IMR-90 (cell line): ENCODE data around the gene IQSEC1. TPM values are rescaled to one million over a fixed set of nuclear protein-coding genes. Genes with fewer than 3 reads are reported as not detected.

Experiments used
- ATAC-seq: fragments of 200-7000 bp; cut with Tn5 transposase; 2 replicates; pipeline ENCODE4 v1.9.1; 2020; ENCODE audit warnings: low read depth, mild to moderate bottlenecking, moderate library complexity
- BruUV-seq: library from RNA; stranded (reverse); fragments of 400-500 nt; replicated peaks from 2 replicates; lab custom pipeline; 2021; lab: Mats Ljungman, UMichigan
- CTCF ChIA-PET: fragments of 300-600 bp; formaldehyde crosslinking; extraction: SDS; loops from one replicate; lab custom pipeline; 2021; ENCODE audit warnings: antibody characterized with exemption; lab: Yijun Ruan, JAX
- POLR2A ChIA-PET: fragments of 300-600 bp; sonication (Branson Sonifier 250); formaldehyde crosslinking; loops from one replicate; lab custom pipeline; 2022; ENCODE audit warnings: antibody characterized with exemption; ENCODE audit not compliant: unreplicated experiment; lab: Charles Lee
- DNase-seq: peaks from one replicate; pipeline ENCODE4 v3.0.0; 2013
- H2AFZ ChIP-seq: replicated peaks from 2 replicates; pipeline ENCODE3; 2013; ENCODE audit warnings: low read length, mild to moderate bottlenecking; ENCODE audit not compliant: poor library complexity
- H2AK5ac ChIP-seq: 2 replicates; pipeline ENCODE4 v1.6.1; 2013; ENCODE audit warnings: low read depth, low read length, inconsistent platforms
- H2AK9ac ChIP-seq: replicated peaks from 2 replicates; pipeline ENCODE3; 2013; ENCODE audit warnings: mild to moderate bottlenecking, low read depth, low read length, moderate library complexity; ENCODE audit not compliant: poor library complexity
- H2BK120ac ChIP-seq: 2 replicates; pipeline ENCODE4 v1.6.1; 2013; ENCODE audit warnings: low read depth, low read length, inconsistent platforms
- H2BK15ac ChIP-seq: 3 replicates; pipeline ENCODE4 v1.6.1; 2013; ENCODE audit warnings: low read depth, low read length, inconsistent platforms
- H2BK20ac ChIP-seq: 2 replicates; pipeline ENCODE4 v1.6.1; 2013; ENCODE audit warnings: low read depth, mild to moderate bottlenecking, inconsistent platforms, low read length, moderate library complexity
- H2BK5ac ChIP-seq: 2 replicates; pipeline ENCODE4 v1.6.1; 2013; ENCODE audit warnings: mild to moderate bottlenecking, low read depth, low read length, inconsistent platforms; ENCODE audit not compliant: poor library complexity, severe bottlenecking
- H3K14ac ChIP-seq: replicated peaks from 2 replicates; pipeline ENCODE4 v1.6.1; 2013; ENCODE audit warnings: low read depth, low read length, inconsistent platforms
- H3K18ac ChIP-seq: 2 replicates; pipeline ENCODE4 v1.6.1; 2013; ENCODE audit warnings: low read depth, low read length, control low read depth
- H3K23ac ChIP-seq: 2 replicates; pipeline ENCODE4 v1.6.1; 2013; ENCODE audit warnings: low read depth, low read length, inconsistent platforms
- H3K27ac ChIP-seq: 2 replicates; pipeline ENCODE4 v1.5.1; 2013; ENCODE audit warnings: mild to moderate bottlenecking, control low read depth, low read length; ENCODE audit not compliant: insufficient read depth
- H3K27me3 ChIP-seq: 2 replicates; pipeline ENCODE4 v1.6.1; 2013; ENCODE audit warnings: low read length; ENCODE audit not compliant: control insufficient read depth, insufficient read depth
- H3K36me3 ChIP-seq: 2 replicates; pipeline ENCODE4 v1.6.1; 2013; ENCODE audit warnings: low read length, mixed read lengths; ENCODE audit not compliant: control insufficient read depth, insufficient read depth
- H3K4ac ChIP-seq: 2 replicates; pipeline ENCODE4 v1.6.1; 2013; ENCODE audit warnings: low read depth, low read length, inconsistent platforms
- H3K4me1 ChIP-seq: 2 replicates; pipeline ENCODE4 v1.6.1; 2013; ENCODE audit warnings: low read length, mixed read lengths; ENCODE audit not compliant: control insufficient read depth, insufficient read depth
- H3K4me2 ChIP-seq: 2 replicates; pipeline ENCODE4 v1.6.1; 2013; ENCODE audit warnings: low read depth, mild to moderate bottlenecking, control low read depth, low read length, moderate library complexity
- H3K4me3 ChIP-seq: 2 replicates; pipeline ENCODE4 v1.5.1; 2013; ENCODE audit warnings: low read depth, mild to moderate bottlenecking, control low read depth, low read length, moderate library complexity; ENCODE audit not compliant: insufficient read depth
- H3K56ac ChIP-seq: 2 replicates; pipeline ENCODE4 v1.6.1; 2013; ENCODE audit warnings: low read length, inconsistent platforms; ENCODE audit not compliant: insufficient read depth; ENCODE audit errors: extremely low read depth
- H3K79me1 ChIP-seq, 2 experiments: 2 replicates each; pipeline ENCODE4 v1.6.1; 2013; ENCODE audit warnings: low read length in 2 of 2, inconsistent platforms in 1 of 2, low read depth in 1 of 2
- H3K9ac ChIP-seq: 2 replicates; pipeline ENCODE4 v1.6.1; 2013; ENCODE audit warnings: low read depth, low read length, control low read depth
- H3K9me1 ChIP-seq: 2 replicates; pipeline ENCODE4 v1.6.1; 2013; ENCODE audit warnings: low read length, inconsistent platforms; ENCODE audit not compliant: insufficient read depth
- H3K9me3 ChIP-seq: 2 replicates; pipeline ENCODE4 v1.6.1; 2013; ENCODE audit warnings: low read length; ENCODE audit not compliant: control insufficient read depth, insufficient read depth
- H4K20me1 ChIP-seq: 2 replicates; pipeline ENCODE4 v1.6.1; 2013; ENCODE audit warnings: low read length, inconsistent platforms; ENCODE audit not compliant: insufficient read depth
- H4K5ac ChIP-seq: 2 replicates; pipeline ENCODE4 v1.6.1; 2013; ENCODE audit warnings: mild to moderate bottlenecking, low read depth, low read length, control low read depth
- H4K8ac ChIP-seq, 2 experiments: 2 replicates each; pipeline ENCODE4 v1.6.1; 2013; ENCODE audit warnings: low read depth in 2 of 2, low read length in 2 of 2, control low read depth in 1 of 2, inconsistent platforms in 1 of 2
- H4K91ac ChIP-seq: 2 replicates; pipeline ENCODE4 v1.6.1; 2013; ENCODE audit warnings: low read depth, low read length, inconsistent platforms; ENCODE audit not compliant: insufficient read depth
- CEBPB ChIP-seq: IDR thresholded peaks from 2 replicates; pipeline ENCODE4 v1.6.1; 2012; ENCODE audit warnings: low read depth, low read length, improper control_type of control experiment
- FOS ChIP-seq: fragments of 150-350 bp; IDR thresholded peaks from 2 replicates; pipeline ENCODE4 v1.6.1; 2016; ENCODE audit warnings: low read depth, low read length
- MAFK ChIP-seq: IDR thresholded peaks from 2 replicates; pipeline ENCODE4 v1.6.1; 2012; ENCODE audit warnings: low read depth, low read length, improper control_type of control experiment
- MAZ ChIP-seq: IDR thresholded peaks from 2 replicates; pipeline ENCODE4 v1.6.1; 2012; ENCODE audit warnings: low read depth, mild to moderate bottlenecking, low read length, improper control_type of control experiment, moderate library complexity, borderline replicate concordance
- MXI1 ChIP-seq: IDR thresholded peaks from 2 replicates; pipeline ENCODE4 v1.6.1; 2012; ENCODE audit warnings: low read depth, mild to moderate bottlenecking, low read length, moderate library complexity, borderline replicate concordance
- NFE2L2 ChIP-seq: fragments of 150-350 bp; IDR thresholded peaks from 2 replicates; pipeline ENCODE4 v1.6.1; 2016; ENCODE audit warnings: low read depth, mild to moderate bottlenecking, low read length
- RAD21 ChIP-seq: IDR thresholded peaks from 2 replicates; pipeline ENCODE4 v1.6.1; 2012; ENCODE audit warnings: low read length, improper control_type of control experiment
- RFX5 ChIP-seq: IDR thresholded peaks from 2 replicates; pipeline ENCODE4 v1.8.0; 2012; ENCODE audit warnings: low read depth, mild to moderate bottlenecking, low read length, moderate library complexity
- SMC3 ChIP-seq: fragments of 150-350 bp; IDR thresholded peaks from 2 replicates; pipeline ENCODE4 v1.6.1; 2016; ENCODE audit warnings: low read depth, mild to moderate bottlenecking, antibody characterized with exemption, low read length, moderate library complexity
- WGBS, 2 experiments: methylation state at CpG; one replicate each; pipeline versions ENCODE4 v1.1.5 to v1.1.7; 2013; ENCODE audit warnings: missing lambda C conversion rate in 2 of 2; ENCODE audit not compliant: insufficient read length in 1 of 2; ENCODE audit errors: extremely low coverage in 2 of 2; 5-methylcytosine and 5-hydroxymethylcytosine counted together
- dilution Hi-C: fragments of 300-500 bp; cut with HindIII; formaldehyde crosslinking; loops from one replicate; pipeline ENCODE4 v1.14.3; 2018; ENCODE audit warnings: low sequenced_read_pairs; ENCODE audit not compliant: unreplicated experiment
- in situ Hi-C: fragments of 300-500 bp; cut with MboI; formaldehyde crosslinking; loops from 3 replicates; pipeline ENCODE4 v1.14.3; 2019; ENCODE audit warnings: low sequenced_read_pairs, inconsistent platforms, mixed read lengths
- intact Hi-C: fragments of 100-400 bp; cut with micrococcal nuclease; formaldehyde crosslinking; loops from 2 replicates; pipeline ENCODE4 v1.10.0; 2022
- polyA plus RNA-seq, 3 experiments: library from polyadenylated mRNA; depleted of rRNA; stranded (reverse); fragments of >200 nt; gene quantifications; 2 replicates each; pipeline ENCODE4 v1.2.3, GENCODE V29; 2012; ENCODE audit warnings: low replicate concordance in 1 of 3
- total RNA-seq: library from RNA; depleted of rRNA; stranded (reverse); fragments of >200 nt; gene quantifications from 2 replicates; pipeline ENCODE4 v1.2.3, GENCODE V29; 2012
- TF ChIP-seq, protein P1 (sequence below): conservative IDR thresholded peaks from 2 replicates; pipeline ENCODE4 v1.5.1; 2012; ENCODE audit warnings: mild to moderate bottlenecking, low read depth, low read length, improper control_type of control experiment
- TF ChIP-seq, protein P2 (sequence below): fragments of 150-350 bp; IDR thresholded peaks from 2 replicates; pipeline ENCODE4 v1.6.1; 2016; ENCODE audit warnings: low read depth, mild to moderate bottlenecking, low read length, moderate library complexity, borderline replicate concordance

IQSEC1 gene
- total and polyA plus RNA-seq, 2 of the 4 experiments (the other 2 are of a cell fraction): 5.9 to 11.9 TPM

DNA sequence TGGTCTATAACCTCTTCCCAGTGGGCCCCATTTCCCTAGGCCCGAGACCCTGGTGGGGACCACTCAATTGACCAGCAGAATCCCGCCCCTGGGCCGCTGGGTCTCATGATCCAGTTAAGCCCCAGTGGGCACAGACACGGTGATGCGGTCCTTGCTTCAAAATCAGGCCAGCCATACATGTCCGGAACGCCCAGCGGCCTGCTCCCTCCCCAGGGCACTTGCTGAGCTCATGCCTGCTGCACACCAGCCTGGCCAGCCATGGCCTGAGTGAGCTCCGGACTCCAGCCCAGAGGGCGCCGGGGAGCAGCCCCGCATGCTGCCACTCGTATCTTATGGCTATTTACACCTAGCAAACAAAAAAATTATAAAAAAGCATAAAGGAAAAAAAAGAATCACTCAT is 34.4 kb upstream of the IQSEC1 start:
- POLR2A ChIA-PET: no interaction called here
- intact Hi-C loops (no loop called here), dilution Hi-C loops (no loop called here), in situ Hi-C loops (no loop called here)
- no peak overlapping the region for H2AK9ac ChIP-seq
- peaks cover 25% of the 10 kb centered on the region for H3K27me3 ChIP-seq
- no peak overlapping the region for H3K23ac ChIP-seq
- H3K36me3 ChIP-seq: no peaks in the 10 kb centered on the region
- no peak overlapping the region for H2BK15ac ChIP-seq
- ATAC-seq (no peak), DNase-seq (no peak)
- H3K4me2 ChIP-seq: no peak overlapping the region
- H3K4me3 ChIP-seq: no peak overlapping the region
- no peak overlapping the region for H3K4ac ChIP-seq
- no peak overlapping the region for H4K8ac ChIP-seq
- H2BK20ac ChIP-seq: no peak overlapping the region
- H2AK5ac ChIP-seq: no peak overlapping the region
- H2BK120ac ChIP-seq: no peak overlapping the region
- no peak overlapping the region for H4K91ac ChIP-seq
- TF ChIP-seq, protein P1, sequence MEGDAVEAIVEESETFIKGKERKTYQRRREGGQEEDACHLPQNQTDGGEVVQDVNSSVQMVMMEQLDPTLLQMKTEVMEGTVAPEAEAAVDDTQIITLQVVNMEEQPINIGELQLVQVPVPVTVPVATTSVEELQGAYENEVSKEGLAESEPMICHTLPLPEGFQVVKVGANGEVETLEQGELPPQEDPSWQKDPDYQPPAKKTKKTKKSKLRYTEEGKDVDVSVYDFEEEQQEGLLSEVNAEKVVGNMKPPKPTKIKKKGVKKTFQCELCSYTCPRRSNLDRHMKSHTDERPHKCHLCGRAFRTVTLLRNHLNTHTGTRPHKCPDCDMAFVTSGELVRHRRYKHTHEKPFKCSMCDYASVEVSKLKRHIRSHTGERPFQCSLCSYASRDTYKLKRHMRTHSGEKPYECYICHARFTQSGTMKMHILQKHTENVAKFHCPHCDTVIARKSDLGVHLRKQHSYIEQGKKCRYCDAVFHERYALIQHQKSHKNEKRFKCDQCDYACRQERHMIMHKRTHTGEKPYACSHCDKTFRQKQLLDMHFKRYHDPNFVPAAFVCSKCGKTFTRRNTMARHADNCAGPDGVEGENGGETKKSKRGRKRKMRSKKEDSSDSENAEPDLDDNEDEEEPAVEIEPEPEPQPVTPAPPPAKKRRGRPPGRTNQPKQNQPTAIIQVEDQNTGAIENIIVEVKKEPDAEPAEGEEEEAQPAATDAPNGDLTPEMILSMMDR: no peak
- TF ChIP-seq CEBPB: no peak
- no peak for TF ChIP-seq RAD21
- no peak for TF ChIP-seq NFE2L2
- no peak for TF ChIP-seq RFX5
- no peak for TF ChIP-seq MAFK
- no peak for TF ChIP-seq MAZ
- no peak for TF ChIP-seq FOS
- no peak for TF ChIP-seq MXI1
- no peak for TF ChIP-seq SMC3
- TF ChIP-seq, protein P2, sequence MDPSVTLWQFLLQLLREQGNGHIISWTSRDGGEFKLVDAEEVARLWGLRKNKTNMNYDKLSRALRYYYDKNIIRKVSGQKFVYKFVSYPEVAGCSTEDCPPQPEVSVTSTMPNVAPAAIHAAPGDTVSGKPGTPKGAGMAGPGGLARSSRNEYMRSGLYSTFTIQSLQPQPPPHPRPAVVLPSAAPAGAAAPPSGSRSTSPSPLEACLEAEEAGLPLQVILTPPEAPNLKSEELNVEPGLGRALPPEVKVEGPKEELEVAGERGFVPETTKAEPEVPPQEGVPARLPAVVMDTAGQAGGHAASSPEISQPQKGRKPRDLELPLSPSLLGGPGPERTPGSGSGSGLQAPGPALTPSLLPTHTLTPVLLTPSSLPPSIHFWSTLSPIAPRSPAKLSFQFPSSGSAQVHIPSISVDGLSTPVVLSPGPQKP: no peak
- no peaks in the 10 kb centered on the region for H3K9me3 ChIP-seq
- H2AFZ ChIP-seq: no peak overlapping the region
- BruUV-seq: no TSS peak
- no peaks in the 10 kb centered on the region for H3K9me1 ChIP-seq
- no peak overlapping the region for H4K5ac ChIP-seq
- WGBS, 2 experiments: 71% methylated on average over 6 of the region's 13 CpGs; no CpG with 5 or more reads in 1 of the 2 experiments
- no peaks in the 10 kb centered on the region for H4K20me1 ChIP-seq
- H3K18ac ChIP-seq: no peak overlapping the region
- no peak overlapping the region for H3K9ac ChIP-seq
- no peak overlapping the region for H3K27ac ChIP-seq
- H2BK5ac ChIP-seq: no peak overlapping the region
- H3K14ac ChIP-seq: no peak overlapping the region
- CTCF ChIA-PET: no interaction called here
- H3K56ac ChIP-seq: no peak overlapping the region
- H3K4me1 ChIP-seq: no peaks in the 10 kb centered on the region
- no peaks in the 10 kb centered on the region for H3K79me1 ChIP-seq
